Uterus (tissue), 2 donors: ENCODE measurements around the gene CPT1A.

Experiments
- POLR2A ChIP-seq, 2 donors: fragments of 450-650 bp; IDR thresholded peaks; one replicate each; pipeline ENCODE4 v1.6.1; 2016; ENCODE audit warnings: antibody characterized with exemption in 2 of 2, mild to moderate bottlenecking in 1 of 2, moderate library complexity in 1 of 2
- TF ChIP-seq, protein P1 (sequence below), 4 experiments: fragments of 200-600 bp in 2 of 4; fragments of 450-650 bp in 2 of 4; sonication (generic) in 2 of 4; IDR thresholded peaks; one replicate each; pipeline ENCODE4 v1.5.1; 2016 to 2019; ENCODE audit warnings: antibody characterized with exemption in 4 of 4, mild to moderate bottlenecking in 2 of 4, moderate library complexity in 1 of 4

DNA sequence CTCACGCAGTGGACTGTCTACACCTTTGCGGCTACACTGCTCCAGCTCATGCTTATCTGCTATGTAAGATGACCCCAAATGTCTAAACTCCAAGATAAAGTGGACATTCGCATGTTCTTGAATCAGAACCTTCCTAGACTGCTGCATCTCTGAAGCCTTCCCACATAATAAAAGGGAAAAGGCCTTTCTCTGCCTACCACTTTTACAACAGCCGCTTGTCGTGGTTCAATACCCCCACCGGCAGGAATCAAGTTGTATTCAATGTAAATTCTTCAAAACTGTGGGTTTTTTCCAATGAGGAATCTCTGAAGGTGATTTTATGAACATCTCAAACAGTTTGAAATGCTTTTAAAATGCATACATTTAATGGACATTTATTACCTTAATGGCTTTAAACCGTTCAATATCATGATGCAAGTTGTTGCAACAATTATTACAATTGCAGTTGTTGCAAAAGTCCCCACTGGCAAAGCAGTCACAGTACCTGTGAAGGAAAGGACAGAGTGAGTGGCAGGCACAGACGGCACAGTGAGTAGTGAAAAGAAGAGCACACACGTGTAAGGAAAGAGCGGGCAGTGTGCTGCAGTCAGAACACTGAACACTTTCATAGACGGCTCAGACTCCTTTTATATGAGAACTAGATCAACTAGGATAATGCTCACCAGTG lies 126.1 kb downstream of the CPT1A start:
- TF ChIP-seq POLR2A (IDR thresholded peaks at IDR 0.05): no peak
- TF ChIP-seq, protein P1, sequence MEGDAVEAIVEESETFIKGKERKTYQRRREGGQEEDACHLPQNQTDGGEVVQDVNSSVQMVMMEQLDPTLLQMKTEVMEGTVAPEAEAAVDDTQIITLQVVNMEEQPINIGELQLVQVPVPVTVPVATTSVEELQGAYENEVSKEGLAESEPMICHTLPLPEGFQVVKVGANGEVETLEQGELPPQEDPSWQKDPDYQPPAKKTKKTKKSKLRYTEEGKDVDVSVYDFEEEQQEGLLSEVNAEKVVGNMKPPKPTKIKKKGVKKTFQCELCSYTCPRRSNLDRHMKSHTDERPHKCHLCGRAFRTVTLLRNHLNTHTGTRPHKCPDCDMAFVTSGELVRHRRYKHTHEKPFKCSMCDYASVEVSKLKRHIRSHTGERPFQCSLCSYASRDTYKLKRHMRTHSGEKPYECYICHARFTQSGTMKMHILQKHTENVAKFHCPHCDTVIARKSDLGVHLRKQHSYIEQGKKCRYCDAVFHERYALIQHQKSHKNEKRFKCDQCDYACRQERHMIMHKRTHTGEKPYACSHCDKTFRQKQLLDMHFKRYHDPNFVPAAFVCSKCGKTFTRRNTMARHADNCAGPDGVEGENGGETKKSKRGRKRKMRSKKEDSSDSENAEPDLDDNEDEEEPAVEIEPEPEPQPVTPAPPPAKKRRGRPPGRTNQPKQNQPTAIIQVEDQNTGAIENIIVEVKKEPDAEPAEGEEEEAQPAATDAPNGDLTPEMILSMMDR (IDR thresholded peaks at IDR 0.05): no peak
